ENCODE data around the gene STN1. TPM values are rescaled to one million over a fixed set of nuclear protein-coding genes. Genes with fewer than 3 reads are reported as not detected.

STN1 gene
- polyA plus RNA-seq (ENCODE audit: insufficient read length), result 20.4 TPM

DNA sequence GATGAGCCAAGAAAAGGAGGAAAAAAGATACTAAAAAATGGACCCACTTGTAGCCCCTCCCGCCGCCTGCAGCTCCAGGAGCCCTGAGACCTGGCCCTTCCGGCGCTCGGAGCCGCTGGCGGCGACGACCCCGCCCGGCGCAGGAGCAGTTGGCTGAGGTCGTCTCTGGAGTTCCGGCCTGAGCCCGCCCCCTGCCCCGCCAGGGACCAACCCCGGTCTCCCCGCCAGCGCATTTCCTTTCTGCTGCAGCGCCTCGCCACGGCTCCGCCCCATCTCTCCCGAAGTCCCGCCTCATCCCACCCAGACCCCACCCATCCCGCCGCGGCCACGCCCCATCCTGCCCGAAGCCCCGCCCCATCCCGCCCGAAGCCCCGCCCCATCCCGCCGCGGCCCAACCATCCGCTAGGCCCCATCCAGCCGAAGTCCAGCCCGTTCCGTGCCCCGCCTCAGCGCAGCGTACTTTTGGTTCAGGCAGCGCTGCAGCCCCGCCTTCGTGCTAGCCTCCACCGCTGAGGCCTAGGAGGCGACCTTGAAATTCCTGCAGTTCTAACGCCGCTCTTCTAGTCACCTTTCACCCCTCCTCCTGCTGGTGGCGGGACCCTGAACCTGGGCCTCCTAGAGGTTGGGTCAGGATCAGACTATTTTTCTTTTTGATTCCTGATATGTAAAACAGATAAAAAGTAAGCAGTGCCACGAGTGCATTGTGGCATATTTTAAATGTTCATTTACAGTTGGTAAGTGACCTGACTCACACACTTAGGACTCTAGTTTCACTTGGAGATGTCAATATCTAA lies at the start of gene STN1:
TSS of gene STN1 (minus strand) at position 132 of the 794 bp plus-strand sequence. CDS start 590 bp downstream, outside the sequence.
- DNase-seq, result peak; percentile 96

DNA sequence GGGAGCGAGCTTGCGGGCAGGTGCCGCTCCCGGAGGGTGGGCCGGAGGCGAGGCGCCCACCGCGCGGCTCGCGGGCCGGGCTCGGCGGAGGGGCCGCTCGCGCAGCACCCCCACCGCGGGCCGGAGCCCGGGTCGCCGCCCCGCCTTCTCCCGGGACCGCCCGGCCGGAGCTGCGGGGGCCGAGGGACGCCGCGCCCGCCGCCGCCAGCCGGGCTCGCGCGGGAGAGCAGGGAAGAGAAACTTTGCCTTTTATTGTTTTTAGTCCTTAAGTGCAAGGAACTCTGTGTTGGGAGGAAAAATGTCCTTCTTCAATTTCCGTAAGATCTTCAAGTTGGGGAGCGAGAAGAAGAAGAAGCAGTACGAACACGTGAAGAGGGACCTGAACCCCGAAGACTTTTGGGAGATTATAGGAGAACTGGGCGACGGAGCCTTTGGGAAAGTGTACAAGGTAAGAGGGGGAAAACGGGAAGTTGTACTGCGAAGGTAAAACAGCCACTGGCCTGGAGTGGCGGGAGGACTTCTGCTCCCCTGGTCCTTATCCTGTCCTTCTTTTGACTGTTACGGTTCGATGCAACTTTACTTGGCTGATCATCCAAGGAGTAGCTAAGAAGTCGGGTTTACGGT lies 49.6 kb upstream of the STN1 start:
- DNase-seq, result peak; percentile 59

DNA sequence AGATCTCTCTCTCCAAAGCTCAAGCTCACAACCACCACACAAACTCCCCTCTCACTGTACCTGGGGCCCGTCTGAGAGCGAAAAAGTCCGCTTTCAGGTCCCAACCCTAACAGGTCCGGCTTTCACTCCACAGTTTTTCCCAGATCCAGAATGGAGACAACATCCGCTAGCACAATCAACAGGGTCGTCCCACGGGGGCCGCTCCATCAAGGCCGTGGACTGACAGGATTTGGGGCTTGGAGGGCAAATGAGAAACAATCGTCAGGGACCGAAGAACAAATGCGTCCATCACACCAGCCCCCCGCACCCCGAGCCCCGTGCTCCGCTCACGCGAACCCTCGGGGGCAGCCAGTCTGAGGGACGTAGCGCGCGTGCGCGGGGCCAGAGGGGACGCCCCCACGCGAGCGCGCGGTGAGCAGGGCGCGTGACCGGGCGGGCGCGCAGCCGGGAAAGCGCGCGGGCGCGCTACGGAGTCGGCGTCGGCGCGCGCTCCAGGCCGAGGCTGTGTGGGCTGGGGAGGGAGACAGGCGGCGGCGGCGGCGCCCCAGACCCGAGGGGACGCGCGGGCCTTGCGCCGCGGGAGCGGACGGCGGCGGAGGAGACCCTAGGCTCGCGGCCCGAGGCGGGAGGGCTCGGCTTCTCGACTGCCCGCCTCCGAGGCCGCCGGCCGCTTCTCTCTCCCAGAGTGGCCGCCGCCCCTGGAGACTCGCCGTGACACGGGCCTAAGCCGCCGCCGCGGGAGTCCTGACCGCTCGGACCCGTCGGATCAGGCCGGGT lies 48.9 kb upstream of the STN1 start, which contains the start of gene SLK:
TSS of gene SLK (plus strand) at position 470 of the 777 bp plus-strand sequence. CDS start 606 bp downstream, outside the sequence.
- DNase-seq, result peak; percentile 95

GRCh38 chr10:103960103-103960502 lies 42.1 kb upstream of the STN1 start:
- DNase-seq, result no peak

DNA sequence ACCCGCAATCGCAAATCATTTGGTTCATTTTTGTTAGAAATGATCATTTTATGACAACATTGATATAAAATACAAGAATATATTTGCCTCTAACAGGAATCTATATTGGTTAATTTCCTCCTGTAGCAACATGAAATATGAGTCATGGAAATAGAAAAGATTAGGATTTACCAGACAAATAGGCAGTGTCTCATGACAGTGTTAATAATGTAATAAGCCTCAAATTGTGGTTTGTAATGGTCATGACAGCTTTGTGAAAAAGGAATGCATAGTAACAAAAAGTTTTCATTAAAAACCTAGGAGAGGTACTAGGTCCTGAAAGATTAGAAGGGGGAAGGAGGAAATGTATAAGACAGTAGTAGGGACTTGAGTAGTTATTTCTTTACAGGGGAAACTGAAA lies 41.0 kb upstream of the STN1 start:
- DNase-seq, result no peak

- no peak for DNase-seq
Measured at GRCh38 chr10:103954543-103954942, 36.6 kb upstream of the STN1 start.

DNA sequence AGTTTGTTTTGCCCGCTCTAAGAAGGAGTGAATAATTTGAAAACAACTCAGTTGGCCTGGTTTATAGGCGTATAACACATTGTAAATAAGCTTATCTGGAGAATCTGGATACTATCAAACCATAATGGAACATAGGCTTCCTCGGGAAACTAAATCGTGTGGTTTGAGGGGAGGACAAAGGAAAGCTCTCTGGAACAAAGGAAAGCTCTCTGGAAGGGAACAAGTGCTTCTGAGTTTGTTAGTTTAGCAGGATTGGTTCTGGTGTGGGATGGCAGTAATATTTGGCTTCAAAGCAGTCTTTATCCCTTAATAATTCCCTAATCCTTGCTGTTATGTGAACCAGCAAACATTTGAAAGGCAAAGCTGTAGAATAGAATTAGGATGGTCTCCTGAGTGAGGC lies 34.0 kb upstream of the STN1 start:
- DNase-seq, result no peak

DNA sequence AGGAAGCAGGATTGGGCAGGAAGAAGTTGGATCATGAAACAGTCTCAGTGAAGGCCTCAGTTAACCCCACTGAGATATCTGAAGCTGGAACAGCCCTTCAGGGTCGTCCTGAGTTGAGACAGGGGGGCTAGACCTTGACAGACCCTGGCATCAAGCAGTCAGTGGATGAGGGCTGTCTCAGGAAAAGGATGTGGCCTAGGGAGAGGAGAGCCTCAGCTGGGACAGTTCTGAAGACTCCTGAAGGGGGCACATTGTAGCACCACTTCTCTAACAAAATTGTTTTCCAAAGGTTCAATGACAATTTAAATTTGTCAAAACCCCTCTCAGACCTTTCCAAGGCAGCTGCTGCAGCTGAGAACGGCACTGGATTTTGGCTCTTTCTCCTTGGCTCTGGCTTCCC lies 33.2 kb upstream of the STN1 start:
- no peak for DNase-seq

DNA sequence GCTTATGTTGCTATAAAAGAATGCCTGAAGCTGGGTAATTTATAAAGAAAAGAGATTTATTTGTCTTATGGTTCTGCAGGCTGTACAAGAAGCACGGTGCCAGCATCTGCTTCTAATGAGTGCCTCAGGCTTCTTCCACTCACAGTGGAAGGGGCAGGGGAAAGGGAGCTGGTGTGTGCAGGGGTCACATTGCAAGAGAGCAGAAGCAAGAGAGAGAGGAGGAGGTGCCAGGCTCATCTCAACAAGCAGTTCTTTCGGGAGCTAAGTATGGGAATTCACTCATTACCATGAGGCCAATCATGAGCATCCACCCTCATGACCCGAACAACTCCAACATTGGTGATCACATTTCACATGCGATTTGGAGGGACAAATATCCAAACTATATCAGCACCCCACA lies 31.7 kb upstream of the STN1 start:
- DNase-seq, result no peak

GRCh38 chr10:103947799-103948516 lies 30.0 kb upstream of the STN1 start:
- no peak for DNase-seq

DNA sequence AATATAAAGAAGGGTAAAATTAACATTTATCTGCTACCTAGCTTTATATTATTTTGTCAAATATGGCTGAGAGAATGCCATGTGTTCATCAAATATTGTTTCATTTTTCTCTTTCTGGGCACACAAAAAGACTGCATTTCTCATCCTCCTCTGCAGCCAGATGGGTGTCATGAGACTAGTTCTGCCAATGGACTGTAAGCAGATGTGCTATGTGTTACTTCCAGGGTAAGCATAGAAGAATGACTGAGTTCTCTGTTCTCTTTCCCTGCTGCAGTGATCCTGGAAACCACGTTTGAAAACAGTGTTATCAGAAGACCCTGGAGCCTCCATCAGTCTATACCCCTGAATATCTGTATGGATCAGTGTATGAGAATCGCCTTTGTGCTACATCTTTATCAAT lies 24.9 kb upstream of the STN1 start:
- no peak for DNase-seq

GRCh38 chr10:103941801-103942200 lies 23.8 kb upstream of the STN1 start:
- no peak for DNase-seq

- no peak for DNase-seq
Measured at GRCh38 chr10:103939522-103939921, 21.5 kb upstream of the STN1 start.

DNA sequence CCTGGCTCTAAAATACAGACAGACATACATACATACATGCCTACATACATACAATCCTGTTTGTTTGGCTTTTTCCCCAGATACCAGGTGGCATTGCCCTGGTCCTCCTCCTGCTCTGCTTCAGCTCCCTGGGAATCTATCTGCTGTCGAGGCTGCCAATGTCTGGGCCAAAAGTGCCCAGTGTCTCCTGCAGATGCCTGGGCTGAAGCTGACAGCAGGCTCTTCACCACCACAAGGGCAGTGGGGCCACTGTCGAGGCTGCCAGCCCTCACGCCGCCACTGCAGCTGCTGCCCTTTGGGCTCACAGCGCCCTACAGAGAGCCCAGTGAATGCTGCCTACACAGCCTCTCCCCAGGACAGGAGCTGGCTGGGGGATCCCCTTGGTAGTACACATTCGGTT lies 18.0 kb upstream of the STN1 start:
- DNase-seq, result no peak

- DNase-seq, result no peak
Measured at GRCh38 chr10:103934308-103934707, 16.3 kb upstream of the STN1 start.

- no peak for DNase-seq
Measured at GRCh38 chr10:103933557-103934121, 15.7 kb upstream of the STN1 start.

GRCh38 chr10:103932971-103933370 lies 15.0 kb upstream of the STN1 start:
- no peak for DNase-seq

DNA sequence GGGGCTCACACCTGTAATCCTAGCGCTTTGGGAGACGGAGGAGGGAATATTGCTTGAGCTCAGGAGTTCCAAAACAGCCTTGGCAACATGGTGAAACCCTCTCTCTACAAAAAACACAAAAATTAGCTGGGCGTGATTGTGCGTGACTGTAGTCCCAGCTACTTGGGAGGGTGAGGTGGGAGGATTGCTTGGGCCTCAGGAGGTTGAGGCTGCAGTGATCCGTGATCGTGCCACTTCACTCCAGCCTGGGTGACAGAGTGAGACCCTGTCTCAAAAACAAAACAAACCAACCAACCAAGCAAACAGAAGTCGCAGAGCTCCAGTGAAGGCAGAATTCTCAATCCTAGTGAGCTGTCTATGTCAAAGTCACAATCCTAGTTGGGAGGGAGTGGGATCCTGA lies 14.3 kb upstream of the STN1 start:
- no peak for DNase-seq

DNA sequence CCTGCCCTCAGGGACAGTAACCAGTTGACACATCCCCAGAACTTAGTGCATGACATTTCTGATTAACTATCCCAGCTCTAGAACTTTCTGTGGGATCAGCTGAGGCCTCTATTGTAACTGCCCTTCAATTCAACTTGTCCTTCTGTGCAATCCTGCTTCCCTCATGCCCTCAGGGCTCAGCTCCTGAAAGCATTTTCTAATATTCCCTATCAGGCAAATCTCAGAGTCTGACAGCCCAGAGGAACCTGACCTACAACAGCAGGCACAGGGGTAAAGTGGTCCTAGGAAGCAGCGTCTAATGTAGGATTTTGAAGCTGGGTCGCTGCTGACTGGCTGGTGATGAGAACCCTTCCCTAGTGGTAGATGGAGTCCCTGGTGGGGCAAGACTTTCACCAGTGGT lies 13.6 kb upstream of the STN1 start:
- no peak for DNase-seq

GRCh38 chr10:103930881-103931280 lies 12.9 kb upstream of the STN1 start:
- no peak for DNase-seq

DNA sequence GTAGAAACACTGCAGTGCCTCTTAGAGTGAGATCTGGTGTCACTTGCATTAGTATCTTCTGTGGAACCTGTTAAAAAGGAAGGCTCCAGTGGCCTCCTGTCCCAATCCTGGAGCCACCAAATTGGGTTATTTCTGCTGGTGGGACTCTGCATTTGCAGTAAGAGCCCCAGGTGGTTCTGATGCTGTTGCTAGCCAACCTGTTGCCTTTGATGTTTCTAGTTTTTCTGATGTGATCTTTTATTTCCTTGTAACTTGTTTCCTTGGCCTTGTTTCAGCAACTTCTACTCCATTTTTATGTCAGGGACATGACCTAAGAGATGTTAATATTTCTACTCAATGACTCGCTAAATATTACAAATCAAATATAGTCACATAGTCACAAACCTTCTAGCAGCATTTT lies 12.5 kb upstream of the STN1 start:
- no peak for DNase-seq

DNA sequence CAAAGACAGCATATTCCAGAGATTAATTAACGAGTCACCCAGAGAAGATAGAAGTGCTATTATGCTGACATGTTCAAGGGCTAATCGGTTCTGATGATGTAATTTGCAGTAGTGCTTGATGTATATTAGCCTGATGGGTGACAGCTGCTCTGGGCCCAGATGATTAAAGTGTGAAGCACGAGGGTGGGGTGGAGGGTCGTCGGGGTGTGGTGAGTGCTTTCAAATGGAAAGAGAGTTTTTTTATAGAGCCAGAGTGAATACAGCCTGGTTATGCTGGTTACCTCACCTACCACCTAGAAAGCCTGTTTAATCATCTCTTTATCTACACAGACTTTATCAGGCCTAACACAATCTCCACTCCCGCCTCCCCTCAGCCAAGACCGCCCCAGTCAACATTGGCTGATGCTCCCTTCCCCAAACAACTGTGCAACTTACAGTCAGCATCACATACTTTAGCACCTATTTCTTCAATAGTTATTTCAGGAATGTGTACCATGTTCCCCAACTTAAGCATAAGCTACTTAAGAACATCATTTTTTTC lies 11.5 kb upstream of the STN1 start:
- no peak for DNase-seq

All from hindlimb muscle (tissue), 1 donor.